SH-SY5Y (cell line): ENCODE data around the gene SUN2.

Experiments used
- GATA2 ChIP-seq: IDR thresholded peaks from 2 replicates; pipeline ENCODE4 v1.6.1; 2011; ENCODE audit warnings: mild to moderate bottlenecking, low read depth, low read length
- GATA3 ChIP-seq: IDR thresholded peaks from 2 replicates; pipeline ENCODE4 v1.6.1; 2011; ENCODE audit warnings: low read depth, mild to moderate bottlenecking, low read length, moderate library complexity

DNA sequence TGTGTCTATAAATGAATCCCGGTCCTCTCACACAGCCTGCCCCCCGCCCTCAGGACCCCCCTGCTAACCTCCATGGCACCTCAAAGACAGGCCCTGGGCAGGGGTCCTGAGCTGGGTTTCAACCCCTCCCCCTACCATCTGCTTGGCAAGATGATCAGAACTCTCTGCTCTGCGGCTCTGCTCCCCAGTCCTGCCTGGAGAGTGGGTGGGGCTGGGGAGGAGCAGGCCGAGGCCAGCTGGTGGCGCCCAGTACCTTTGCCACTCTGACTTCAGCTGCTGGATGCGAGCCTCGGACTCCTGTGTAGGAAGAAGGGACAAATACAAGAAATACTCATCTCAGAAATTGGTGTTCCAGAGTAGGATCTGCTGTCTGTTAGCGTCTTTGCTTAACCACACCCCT lies 15.0 kb downstream of the SUN2 start:
- TF ChIP-seq GATA3 (no peak), GATA2 (no peak)
